Thyroid gland (tissue), 4 donors: Measurements from ENCODE around the gene MESP2.

Source experiments
- CTCF ChIP-seq, 6 experiments: fragments of 200-600 bp in 3 of 6; fragments of 450-650 bp in 3 of 6; sonication (generic) in 3 of 6; IDR thresholded peaks; one replicate each; pipeline ENCODE4 v1.5.1; 2016 to 2019; ENCODE audit warnings: antibody characterized with exemption in 6 of 6, mild to moderate bottlenecking in 2 of 6, inconsistent platforms in 1 of 6, moderate library complexity in 1 of 6
- POLR2A ChIP-seq, 2 donors: fragments of 450-650 bp; IDR thresholded peaks; one replicate each; pipeline ENCODE4 v1.6.1; 2017; ENCODE audit warnings: antibody characterized with exemption in 2 of 2, mild to moderate bottlenecking in 2 of 2, moderate library complexity in 1 of 2

DNA sequence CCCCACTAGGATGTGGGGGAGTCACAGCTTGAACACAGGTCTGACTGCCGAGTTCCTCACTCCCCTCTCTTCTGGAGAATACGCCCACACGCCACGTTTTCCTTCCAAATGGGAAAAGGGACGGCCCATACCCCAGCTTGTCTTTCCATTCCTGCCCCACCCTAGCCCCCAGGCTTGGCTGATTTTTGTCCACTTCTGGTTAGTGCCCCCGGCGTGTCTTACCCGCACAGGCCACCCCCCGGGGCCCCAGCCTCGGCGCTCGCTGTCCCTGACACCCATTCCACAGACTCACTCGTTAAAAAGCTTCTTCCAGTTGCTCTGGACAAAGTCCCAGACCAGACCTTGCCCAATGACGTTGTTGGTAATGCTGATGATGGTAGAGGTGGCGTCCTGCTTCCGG lies 14.5 kb downstream of the MESP2 start:
- TF ChIP-seq POLR2A (IDR thresholded peaks at IDR 0.05) (no peak), CTCF (IDR thresholded peaks at IDR 0.05) (no peak)
